Transverse colon (tissue), 4 donors: ENCODE results near the gene CHKA.

Source experiments
- EP300 ChIP-seq: sonication (generic); formaldehyde crosslinking; IDR thresholded peaks from one replicate; pipeline ENCODE4 v1.6.1; 2017; ENCODE audit warnings: antibody characterized with exemption, low read depth
- POLR2A ChIP-seq: fragments of 450-650 bp; IDR thresholded peaks from one replicate; pipeline ENCODE4 v1.6.1; 2016; ENCODE audit warnings: antibody characterized with exemption, mild to moderate bottlenecking, moderate library complexity
- POLR2AphosphoS5 ChIP-seq, 3 donors: sonication (generic); formaldehyde crosslinking; IDR thresholded peaks; one replicate each; pipeline ENCODE4 v1.6.1; 2016; ENCODE audit warnings: antibody characterized with exemption in 3 of 3
- TF ChIP-seq, protein P1 (sequence below), 5 experiments: fragments of 200-600 bp in 3 of 5; fragments of 450-650 bp in 2 of 5; sonication (generic) in 3 of 5; IDR thresholded peaks; 1 replicate in 2 of 5; 2 replicates in 3 of 5; pipeline ENCODE4 v1.5.1; 2016 to 2017; ENCODE audit warnings: antibody characterized with exemption in 5 of 5, inconsistent platforms in 3 of 5, mild to moderate bottlenecking in 2 of 5, moderate library complexity in 1 of 5

DNA sequence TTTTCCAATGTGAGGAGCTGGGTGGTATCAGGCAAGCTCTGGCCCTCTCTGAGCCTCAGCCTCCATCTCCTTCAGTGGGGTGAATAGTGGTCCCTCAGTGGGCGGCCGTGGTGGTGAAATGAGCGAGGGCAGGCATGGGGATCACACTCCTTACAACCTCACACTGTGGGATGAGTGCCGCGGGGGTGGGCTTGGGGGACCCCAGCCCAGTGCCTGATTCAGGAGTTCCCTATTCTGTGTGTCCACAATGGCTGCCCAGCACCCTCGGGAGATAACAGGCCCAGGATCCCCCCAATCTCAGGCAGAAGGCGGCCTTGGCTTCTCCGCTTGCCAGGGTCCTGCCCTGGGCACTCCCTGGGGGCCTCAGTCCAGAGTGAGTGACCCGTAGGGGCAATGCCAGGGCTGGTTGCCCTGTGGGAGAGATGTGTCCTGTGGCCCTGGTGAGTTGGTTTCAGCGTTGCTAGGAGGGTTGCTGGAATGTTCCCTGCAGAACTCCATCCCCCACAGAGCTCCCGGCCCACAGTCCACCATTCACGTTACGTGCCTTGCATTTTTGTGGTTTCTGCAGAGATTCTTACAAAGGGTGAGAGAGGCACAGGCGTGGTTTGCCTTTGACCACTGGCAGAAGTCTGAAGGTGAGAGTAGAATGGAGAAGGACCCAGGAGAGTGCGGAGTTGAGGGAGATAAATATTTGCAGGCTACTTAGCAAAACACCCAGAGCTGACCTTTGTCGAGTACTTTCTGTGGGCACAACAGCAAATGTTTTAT lies 108.2 kb downstream of the CHKA start:
- TF ChIP-seq POLR2AphosphoS5 (IDR thresholded peaks at IDR 0.05) (peak in 1 of 3 donors; percentile 7), POLR2A (no peak), EP300 (no peak)
- TF ChIP-seq, protein P1, sequence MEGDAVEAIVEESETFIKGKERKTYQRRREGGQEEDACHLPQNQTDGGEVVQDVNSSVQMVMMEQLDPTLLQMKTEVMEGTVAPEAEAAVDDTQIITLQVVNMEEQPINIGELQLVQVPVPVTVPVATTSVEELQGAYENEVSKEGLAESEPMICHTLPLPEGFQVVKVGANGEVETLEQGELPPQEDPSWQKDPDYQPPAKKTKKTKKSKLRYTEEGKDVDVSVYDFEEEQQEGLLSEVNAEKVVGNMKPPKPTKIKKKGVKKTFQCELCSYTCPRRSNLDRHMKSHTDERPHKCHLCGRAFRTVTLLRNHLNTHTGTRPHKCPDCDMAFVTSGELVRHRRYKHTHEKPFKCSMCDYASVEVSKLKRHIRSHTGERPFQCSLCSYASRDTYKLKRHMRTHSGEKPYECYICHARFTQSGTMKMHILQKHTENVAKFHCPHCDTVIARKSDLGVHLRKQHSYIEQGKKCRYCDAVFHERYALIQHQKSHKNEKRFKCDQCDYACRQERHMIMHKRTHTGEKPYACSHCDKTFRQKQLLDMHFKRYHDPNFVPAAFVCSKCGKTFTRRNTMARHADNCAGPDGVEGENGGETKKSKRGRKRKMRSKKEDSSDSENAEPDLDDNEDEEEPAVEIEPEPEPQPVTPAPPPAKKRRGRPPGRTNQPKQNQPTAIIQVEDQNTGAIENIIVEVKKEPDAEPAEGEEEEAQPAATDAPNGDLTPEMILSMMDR (IDR thresholded peaks at IDR 0.05), result no peak
